Suprapubic skin (tissue), 4 donors: ENCODE data around the gene ZNF43. TPM values are rescaled to one million over a fixed set of nuclear protein-coding genes. Genes with fewer than 3 reads are reported as not detected.
"Not testable (repeated sequence)": the region's sequence is repeated elsewhere in the genome, so short reads cannot be mapped to it uniquely, and the experiment has no call there.

Experiments used
- DNase-seq, 2 donors: peaks; one replicate each; pipeline ENCODE4 v3.0.0-alpha.2; 2019; ENCODE audit warnings: low spot score in 2 of 2
- H3K27ac ChIP-seq: fragments of 200-600 bp; sonication (generic); one replicate; pipeline ENCODE4 v1.5.1; 2019
- H3K27me3 ChIP-seq: fragments of 200-600 bp; sonication (generic); one replicate; pipeline ENCODE4 v1.5.1; 2019
- H3K36me3 ChIP-seq: fragments of 200-600 bp; sonication (generic); one replicate; pipeline ENCODE4 v1.5.1; 2019
- H3K4me1 ChIP-seq: fragments of 200-600 bp; sonication (generic); one replicate; pipeline ENCODE4 v1.5.1; 2019
- H3K4me3 ChIP-seq: fragments of 200-600 bp; sonication (generic); one replicate; pipeline ENCODE4 v1.5.1; 2019; ENCODE audit warnings: mild to moderate bottlenecking
- H3K9me3 ChIP-seq: fragments of 200-600 bp; sonication (generic); one replicate; pipeline ENCODE4 v1.5.1; 2019
- CTCF ChIP-seq, 2 donors: fragments of 200-600 bp in 1 of 2; fragments of 450-650 bp in 1 of 2; sonication (generic) in 1 of 2; IDR thresholded peaks; one replicate each; pipeline ENCODE4 v1.5.1; 2016 to 2019; ENCODE audit warnings: antibody characterized with exemption in 2 of 2, mild to moderate bottlenecking in 1 of 2, moderate library complexity in 1 of 2
- EP300 ChIP-seq: sonication (generic); formaldehyde crosslinking; IDR thresholded peaks from one replicate; pipeline ENCODE4 v1.6.1; 2017; ENCODE audit warnings: antibody characterized with exemption
- POLR2A ChIP-seq, 2 donors: fragments of 450-650 bp; IDR thresholded peaks; one replicate each; pipeline ENCODE4 v1.6.1; 2017; ENCODE audit warnings: antibody characterized with exemption in 2 of 2, mild to moderate bottlenecking in 2 of 2, moderate library complexity in 2 of 2
- POLR2AphosphoS5 ChIP-seq, 3 donors: sonication (generic); formaldehyde crosslinking; IDR thresholded peaks; one replicate each; pipeline ENCODE4 v1.6.1; 2017; ENCODE audit warnings: antibody characterized with exemption in 3 of 3
- WGBS: methylation state at CpG from one replicate; pipeline ENCODE4 v1.1.5; 2018; 5-methylcytosine and 5-hydroxymethylcytosine counted together
- total RNA-seq, 4 donors: library from RNA; depleted of rRNA; stranded (reverse); fragments of >200 nt; gene quantifications; one replicate each; pipeline ENCODE4 v1.1.0, GENCODE V29; 2016

The ZNF43 gene
- total RNA-seq, 4 donors from 2014 or later: 7.7 to 21.7 (median 11.7) TPM

- H3K27me3 ChIP-seq: no peaks in the 10 kb centered on the region
- H3K4me1 ChIP-seq: no peaks in the 10 kb centered on the region
- 88% methylated on average over 1 of the region's 1 CpG for WGBS
- no peak for DNase-seq
- H3K36me3 ChIP-seq: peaks cover 32% of the 10 kb centered on the region
- no peak for TF ChIP-seq POLR2AphosphoS5 (IDR thresholded peaks at IDR 0.05)
- TF ChIP-seq EP300: no peak
- no peak for TF ChIP-seq CTCF (IDR thresholded peaks at IDR 0.05)
- TF ChIP-seq POLR2A (IDR thresholded peaks at IDR 0.05): no peak
- peaks cover 9% of the 10 kb centered on the region for H3K9me3 ChIP-seq
- no peak overlapping the region for H3K27ac ChIP-seq
- no peak overlapping the region for H3K4me3 ChIP-seq
These were observed 11.3 kb downstream of the ZNF43 start for GRCh38 chr19:21824679-21825078.

- Histone ChIP-seq H3K4me1 (no peaks in the 10 kb centered on the region), H3K9me3 (peaks cover 9% of the 10 kb centered on the region), H3K27me3 (no peaks in the 10 kb centered on the region), H3K4me3 (no peak overlapping the region), H3K36me3 (peaks cover 40% of the 10 kb centered on the region), H3K27ac (no peak overlapping the region)
- 92% methylated on average over 4 of the region's 4 CpGs for WGBS
- no peak for DNase-seq
- no peak for TF ChIP-seq POLR2AphosphoS5 (IDR thresholded peaks at IDR 0.05)
- no peak for TF ChIP-seq CTCF (IDR thresholded peaks at IDR 0.05)
- TF ChIP-seq POLR2A (IDR thresholded peaks at IDR 0.05): no peak
- no peak for TF ChIP-seq EP300
These were observed 12.8 kb downstream of the ZNF43 start for GRCh38 chr19:21823224-21823623.

GRCh38 chr19:21812448-21812847 lies 23.5 kb downstream of the ZNF43 start:
- DNase-seq: no peak
- TF ChIP-seq POLR2AphosphoS5 (IDR thresholded peaks at IDR 0.05) (no peak), POLR2A (IDR thresholded peaks at IDR 0.05) (no peak), EP300 (no peak), CTCF (IDR thresholded peaks at IDR 0.05) (no peak)
- H3K27ac ChIP-seq: no peak overlapping the region
- H3K36me3 ChIP-seq: peaks cover 94% of the 10 kb centered on the region
- no peaks in the 10 kb centered on the region for H3K4me1 ChIP-seq
- H3K9me3 ChIP-seq: peaks cover 67% of the 10 kb centered on the region
- WGBS: 96% methylated on average over 4 of the region's 4 CpGs
- no peaks in the 10 kb centered on the region for H3K27me3 ChIP-seq
- no peak overlapping the region for H3K4me3 ChIP-seq

GRCh38 chr19:21808400-21809000 lies 27.5 kb downstream of the ZNF43 start:
- not testable (repeated sequence) for H3K27ac ChIP-seq, H3K4me1 ChIP-seq, H3K27me3 ChIP-seq, DNase-seq, H3K4me3 ChIP-seq
- Histone ChIP-seq H3K9me3 (peaks cover 83% of the 10 kb centered on the region), H3K36me3 (peaks cover 54% of the 10 kb centered on the region)
- 92% methylated on average over 3 of the region's 3 CpGs for WGBS

- H3K27ac ChIP-seq: no peak overlapping the region
- TF ChIP-seq EP300 (no peak), POLR2A (IDR thresholded peaks at IDR 0.05) (no peak), CTCF (IDR thresholded peaks at IDR 0.05) (no peak), POLR2AphosphoS5 (IDR thresholded peaks at IDR 0.05) (no peak)
These were observed 46.4 kb downstream of the ZNF43 start for GRCh38 chr19:21789466-21790085.

More at GRCh38 chr19:21789466-21790085, 46.4 kb downstream of the ZNF43 start:
- DNase-seq: no peak
- H3K4me1 ChIP-seq: no peaks in the 10 kb centered on the region
- H3K4me3 ChIP-seq: no peak overlapping the region
- H3K27me3 ChIP-seq: no peaks in the 10 kb centered on the region
- H3K9me3 ChIP-seq: no peaks in the 10 kb centered on the region
- no peaks in the 10 kb centered on the region for H3K36me3 ChIP-seq
- WGBS: 71% methylated on average over 5 of the region's 5 CpGs
